Renal cortex interstitium (tissue), 15 donors: ENCODE data around the gene ZNF385B. TPM values are rescaled to one million over a fixed set of nuclear protein-coding genes. Genes with fewer than 3 reads are reported as not detected.
A peak's percentile ranks its signal among the peaks of the same experiment; 100 is the strongest.
"Not testable (repeated sequence)": the region's sequence is repeated elsewhere in the genome, so short reads cannot be mapped to it uniquely, and the experiment has no call there.

ENCODE experiments used
- DNase-seq, 11 donors: peaks; one replicate each; pipeline ENCODE4 v3.0.0-alpha.2; 2013; ENCODE audit warnings: low read depth in 9 of 11, low spot score in 4 of 11; ENCODE audit errors: extremely low read depth in 1 of 11
- long read RNA-seq, 16 experiments: transcript quantifications; one replicate each; lab custom pipeline, GENCODE V29; 2026
- polyA plus RNA-seq, 3 donors: library from polyadenylated mRNA; unstranded; fragments of 120-200 nt; gene quantifications; one replicate each; pipeline ENCODE4 v1.2.1, GENCODE V29; 2013; ENCODE audit not compliant: insufficient read length in 3 of 3

Gene ZNF385B
- polyA plus RNA-seq, result 10 to 100 TPM; 13.1 to 18.5 (median 13.6) TPM
- long read RNA-seq, donor 1, partial matches to known transcripts, result 6 of 6 reads
- long read RNA-seq, donor 1, other reads (novel, unspliced or antisense), result 0 of 6 reads
- long read RNA-seq, donor 2, result 0 reads
- long read RNA-seq, donor 3, partial matches to known transcripts, result 0 of 4 reads
- long read RNA-seq, donor 3, other reads (novel, unspliced or antisense), result 0 of 4 reads
- long read RNA-seq, donor 4, result 0 reads
- long read RNA-seq, donor 5, result 0 reads
- long read RNA-seq, donor 6, partial matches to known transcripts, result 7 of 8 reads
- long read RNA-seq, donor 6, other reads (novel, unspliced or antisense), result 0 of 8 reads
- long read RNA-seq, donor 7, result 0 reads
- long read RNA-seq, donor 8, partial matches to known transcripts, result 14 of 14 reads
- long read RNA-seq, donor 8, other reads (novel, unspliced or antisense), result 0 of 14 reads
- long read RNA-seq, donor 9, result 0 reads
- long read RNA-seq, donor 10, partial matches to known transcripts, result 0 of 2 reads
- long read RNA-seq, donor 10, other reads (novel, unspliced or antisense), result 0 of 2 reads
- long read RNA-seq, donor 11, result 0 reads
- long read RNA-seq, donor 12, result 0 reads
- long read RNA-seq, donor 13, partial matches to known transcripts, result 0 of 1 reads
- long read RNA-seq, donor 13, other reads (novel, unspliced or antisense), result 0 of 1 reads
- long read RNA-seq, donor 14, partial matches to known transcripts, result 0 of 2 reads
- long read RNA-seq, donor 14, other reads (novel, unspliced or antisense), result 0 of 2 reads
- long read RNA-seq, donor 15, partial matches to known transcripts, result 0 of 1 reads
- long read RNA-seq, donor 15, other reads (novel, unspliced or antisense), result 0 of 1 reads
- long read RNA-seq, donor 16, partial matches to known transcripts, result 0 of 2 reads
- long read RNA-seq, donor 16, other reads (novel, unspliced or antisense), result 0 of 2 reads

DNA sequence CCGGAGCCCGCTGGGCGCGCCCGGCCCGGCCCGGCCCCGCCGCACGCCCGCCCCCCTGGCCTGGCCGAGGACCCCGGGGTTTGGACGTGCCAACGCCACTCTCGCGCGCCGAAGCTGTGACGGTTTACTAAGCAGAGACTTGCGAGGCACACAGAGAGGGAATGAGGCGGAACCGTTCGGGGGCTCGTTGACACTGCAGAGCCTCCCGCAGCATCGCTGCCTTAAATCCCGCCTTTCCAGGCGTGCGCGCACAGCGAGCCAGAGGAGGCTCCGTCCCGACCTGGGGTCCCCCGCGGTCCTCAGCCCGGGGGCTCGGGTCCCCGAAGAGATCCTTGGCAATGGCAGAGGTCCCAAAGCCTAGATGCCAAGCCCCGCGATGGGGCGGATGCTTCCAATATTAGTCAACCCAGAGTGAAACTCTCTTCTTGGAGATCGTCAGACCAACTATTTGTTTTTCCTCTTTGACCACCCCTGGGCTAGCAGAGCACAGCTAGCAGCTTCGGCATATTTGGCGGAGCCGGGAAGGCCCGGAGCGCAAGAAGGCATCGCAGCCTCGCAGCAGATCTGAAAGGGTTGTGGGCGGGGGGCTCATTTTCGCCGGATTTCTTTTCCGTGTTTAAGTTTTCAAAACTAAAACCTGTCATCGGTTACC, at the start of gene ZNF385B:
TSS of gene ZNF385B (minus strand) at position 197 of the 652 bp plus-strand sequence.
- peak in 3 of 11 donors; percentile 20 to 30 (median 23) for DNase-seq

DNA sequence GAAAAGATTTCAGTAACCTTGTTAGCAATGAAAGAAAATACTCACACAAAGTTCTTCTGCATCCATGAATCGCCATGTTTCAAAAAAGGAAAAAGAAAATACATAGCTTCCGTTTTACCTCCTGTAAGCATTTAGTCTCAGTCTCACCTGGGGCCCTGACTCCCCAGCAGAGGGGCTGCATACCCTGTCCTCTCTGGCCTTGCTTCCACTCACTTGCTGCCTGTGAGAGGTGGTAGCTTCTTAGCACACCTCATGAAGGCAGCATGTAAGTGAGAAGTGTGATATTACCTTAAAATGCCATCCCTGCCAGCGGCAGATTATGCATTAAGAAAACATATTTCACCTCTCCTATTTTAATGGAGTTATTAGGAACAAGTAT, 49.3 kb upstream of the ZNF385B start:
- DNase-seq, result no peak

DNA sequence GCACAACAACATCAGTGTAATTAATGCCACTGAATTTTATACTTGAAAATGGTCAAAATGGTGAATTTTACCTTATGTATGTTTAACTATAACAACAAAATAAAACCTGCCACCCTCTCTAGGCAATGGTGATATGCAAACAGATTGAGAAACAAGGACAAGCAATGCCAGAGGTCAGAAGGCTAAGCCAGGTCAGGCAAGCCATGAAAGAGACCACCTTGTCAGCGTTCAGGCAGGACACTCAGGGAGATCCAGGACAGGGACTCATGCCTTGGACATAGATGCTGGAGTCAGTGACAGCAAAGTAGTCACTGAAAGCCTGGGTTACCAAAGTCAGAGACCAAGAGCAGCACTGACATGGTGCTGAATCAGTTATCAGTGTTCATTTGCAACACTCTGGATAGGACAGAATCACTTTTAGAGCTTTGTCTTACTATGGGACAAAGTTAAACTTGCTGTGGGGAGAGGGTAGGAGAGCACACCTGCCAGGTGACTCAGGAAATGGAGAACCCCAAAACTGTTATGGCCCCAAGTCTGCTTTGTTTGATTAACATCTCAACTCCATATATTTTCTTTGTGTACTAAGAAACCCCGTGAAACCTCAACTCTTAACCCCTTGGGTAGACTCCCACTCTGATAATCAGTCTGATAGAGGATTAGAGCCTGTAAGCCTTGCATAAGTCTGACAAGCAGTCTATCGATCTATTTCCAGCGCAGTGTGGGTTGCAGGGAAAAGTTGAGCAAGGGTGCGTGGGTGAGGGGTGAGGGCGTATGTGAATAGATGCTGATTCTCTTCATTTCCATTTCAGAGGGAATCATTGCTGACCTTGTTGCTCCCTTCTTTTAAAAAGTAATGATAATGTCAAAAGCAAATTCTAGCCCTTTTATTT, 48.7 kb upstream of the ZNF385B start:
- DNase-seq, result no peak

DNA sequence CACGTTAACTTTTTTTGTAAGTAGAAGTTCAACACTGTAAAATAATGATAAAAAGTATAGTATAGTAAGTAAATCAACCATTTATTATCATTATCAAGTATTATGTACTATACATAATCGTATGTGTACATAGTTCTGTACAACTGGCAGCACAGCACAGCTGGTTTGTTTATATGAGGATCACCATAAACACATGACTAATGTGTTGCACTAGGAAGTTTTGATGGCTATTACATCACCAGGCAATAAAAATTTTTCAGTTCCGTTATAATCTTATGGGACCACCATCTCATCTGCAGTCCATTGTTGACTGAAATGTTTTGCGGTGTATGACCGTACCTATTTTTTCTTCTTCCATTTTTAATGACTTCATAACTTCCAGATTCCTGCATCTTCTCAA, 39.2 kb upstream of the ZNF385B start:
- DNase-seq, result no peak

DNA sequence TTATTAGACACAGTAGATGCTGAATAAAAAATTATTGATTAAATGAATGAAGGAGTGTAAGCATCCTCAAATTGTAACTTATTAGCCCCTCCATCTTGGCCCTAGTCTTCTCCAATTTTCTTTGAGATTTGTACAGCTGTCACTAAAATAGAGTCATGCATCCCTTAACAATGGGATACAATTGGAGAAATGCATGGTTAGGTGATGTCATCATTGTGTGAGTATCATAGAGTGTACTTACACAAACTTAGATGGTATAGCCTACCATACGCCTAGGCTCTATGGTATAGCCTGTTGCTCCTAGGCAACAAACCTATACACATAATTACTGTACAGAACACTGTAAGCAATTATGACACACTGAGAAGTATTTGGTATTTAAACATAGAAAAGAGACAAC, 38.3 kb upstream of the ZNF385B start:
- DNase-seq, result no peak

DNA sequence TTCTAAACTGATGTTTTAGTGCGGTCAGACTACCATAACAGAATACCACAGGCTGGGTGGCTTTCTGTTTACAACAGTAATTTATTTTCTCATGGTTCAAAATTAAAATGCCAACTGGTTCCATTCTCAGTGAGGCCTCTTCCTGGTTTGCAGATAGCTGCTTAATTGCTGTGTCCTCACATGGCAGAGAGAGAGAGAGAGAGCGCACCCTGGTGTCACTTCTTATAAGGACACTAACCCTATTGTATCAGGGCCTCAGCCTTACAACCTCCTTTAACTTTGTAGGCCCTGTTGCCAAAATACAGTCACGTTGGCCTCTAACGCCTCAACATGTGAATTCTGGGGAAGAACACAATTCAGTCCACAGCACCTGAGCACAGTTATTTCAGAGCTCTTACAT, 37.5 kb upstream of the ZNF385B start:
- DNase-seq, result no peak

DNA sequence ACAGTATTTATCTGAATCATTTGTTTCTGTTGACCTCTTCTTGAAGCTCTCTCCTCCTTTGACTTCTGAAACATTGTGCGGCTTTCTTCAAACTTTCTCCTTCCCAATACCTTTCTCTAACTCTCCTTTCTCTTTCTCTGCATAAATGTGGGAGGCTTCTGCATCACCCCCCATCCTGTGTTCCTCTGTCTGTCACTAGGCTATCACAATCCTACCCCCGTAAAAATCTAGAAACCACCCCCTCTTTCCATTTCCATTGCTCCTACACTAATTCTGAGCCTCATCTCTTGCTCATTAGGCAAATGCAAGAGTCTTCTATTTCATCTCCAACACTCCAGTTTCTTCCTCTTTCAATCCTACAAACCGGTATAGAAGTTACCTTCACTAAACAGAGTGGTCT, 32.2 kb upstream of the ZNF385B start:
- DNase-seq, result no peak

DNA sequence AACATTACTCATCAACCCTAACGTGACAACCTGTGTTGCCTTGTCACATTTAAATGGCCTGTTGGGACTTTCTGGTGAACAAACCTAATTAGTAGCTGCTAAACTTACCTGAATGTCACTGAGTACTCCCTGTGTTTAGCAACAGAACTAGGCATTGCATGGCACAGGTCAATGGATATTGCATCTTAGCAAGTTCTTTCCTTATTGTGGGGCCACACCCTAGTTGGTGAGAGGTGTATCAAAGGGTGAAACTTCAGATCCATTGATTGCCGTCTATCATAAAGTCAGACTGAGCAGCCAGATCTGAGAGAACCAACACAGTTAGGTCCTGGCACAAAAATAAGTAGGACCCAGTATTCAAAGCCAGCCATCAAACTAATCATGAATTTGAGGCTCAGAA, 29.8 kb upstream of the ZNF385B start:
- no peak for DNase-seq

DNA sequence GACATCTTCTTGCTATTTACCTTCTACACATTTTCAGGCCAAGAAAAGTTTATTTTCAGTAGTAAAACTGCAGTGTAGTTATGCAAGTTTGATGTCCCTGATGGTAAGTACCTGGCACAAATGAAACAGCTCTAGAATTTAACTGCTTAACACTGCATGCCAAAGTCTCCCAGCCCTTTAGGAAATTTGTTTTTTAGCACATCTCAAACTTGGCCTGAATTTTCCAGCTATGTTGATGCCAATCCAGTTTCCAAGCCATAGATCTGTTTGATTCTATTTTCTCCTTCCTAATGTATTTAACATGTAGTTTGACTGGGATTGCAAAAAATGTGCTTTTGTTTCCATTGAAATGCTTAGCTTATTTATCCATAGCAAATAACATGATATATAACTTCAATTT, 29.3 kb upstream of the ZNF385B start:
- DNase-seq, result no peak

DNA sequence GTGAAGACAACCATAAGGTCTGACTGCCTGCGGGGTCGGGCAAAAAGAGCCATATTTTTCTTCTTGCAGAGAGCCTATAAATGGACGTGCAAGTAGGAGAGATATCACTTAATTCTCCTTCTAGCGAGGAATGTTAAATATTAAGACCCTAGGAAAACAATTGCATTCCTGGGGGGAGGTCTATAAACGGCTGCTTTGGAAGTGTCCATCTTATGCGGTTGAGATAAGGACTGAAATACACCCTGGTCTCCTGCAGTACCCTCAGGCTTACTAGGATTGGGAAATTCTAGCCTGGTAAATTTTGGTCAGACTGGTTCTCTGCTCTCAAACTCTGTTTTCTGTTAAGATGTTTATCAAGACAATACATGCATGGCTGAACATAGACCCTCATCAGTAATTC, 27.2 kb upstream of the ZNF385B start:
- DNase-seq, result not testable (repeated sequence)

DNA sequence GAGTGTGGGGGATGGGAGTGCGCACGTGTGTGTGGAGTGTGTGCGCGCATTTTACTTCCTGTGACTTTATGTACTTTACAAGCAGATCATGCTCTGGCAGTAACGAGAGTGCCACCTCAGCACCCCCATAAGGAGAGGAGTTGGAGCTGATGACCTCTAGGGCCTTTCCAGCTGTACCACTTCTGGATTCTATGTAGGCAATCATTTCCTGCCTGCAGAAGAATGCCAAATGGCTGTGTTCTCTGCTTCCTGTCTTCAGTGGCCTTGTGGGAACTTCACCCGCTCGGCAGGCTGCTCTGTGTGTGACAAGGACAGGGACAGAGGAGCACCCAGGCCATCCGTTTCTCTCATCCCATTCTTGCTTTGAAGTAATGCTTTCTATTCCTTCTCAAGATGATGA, 22.8 kb upstream of the ZNF385B start:
- no peak for DNase-seq

DNA sequence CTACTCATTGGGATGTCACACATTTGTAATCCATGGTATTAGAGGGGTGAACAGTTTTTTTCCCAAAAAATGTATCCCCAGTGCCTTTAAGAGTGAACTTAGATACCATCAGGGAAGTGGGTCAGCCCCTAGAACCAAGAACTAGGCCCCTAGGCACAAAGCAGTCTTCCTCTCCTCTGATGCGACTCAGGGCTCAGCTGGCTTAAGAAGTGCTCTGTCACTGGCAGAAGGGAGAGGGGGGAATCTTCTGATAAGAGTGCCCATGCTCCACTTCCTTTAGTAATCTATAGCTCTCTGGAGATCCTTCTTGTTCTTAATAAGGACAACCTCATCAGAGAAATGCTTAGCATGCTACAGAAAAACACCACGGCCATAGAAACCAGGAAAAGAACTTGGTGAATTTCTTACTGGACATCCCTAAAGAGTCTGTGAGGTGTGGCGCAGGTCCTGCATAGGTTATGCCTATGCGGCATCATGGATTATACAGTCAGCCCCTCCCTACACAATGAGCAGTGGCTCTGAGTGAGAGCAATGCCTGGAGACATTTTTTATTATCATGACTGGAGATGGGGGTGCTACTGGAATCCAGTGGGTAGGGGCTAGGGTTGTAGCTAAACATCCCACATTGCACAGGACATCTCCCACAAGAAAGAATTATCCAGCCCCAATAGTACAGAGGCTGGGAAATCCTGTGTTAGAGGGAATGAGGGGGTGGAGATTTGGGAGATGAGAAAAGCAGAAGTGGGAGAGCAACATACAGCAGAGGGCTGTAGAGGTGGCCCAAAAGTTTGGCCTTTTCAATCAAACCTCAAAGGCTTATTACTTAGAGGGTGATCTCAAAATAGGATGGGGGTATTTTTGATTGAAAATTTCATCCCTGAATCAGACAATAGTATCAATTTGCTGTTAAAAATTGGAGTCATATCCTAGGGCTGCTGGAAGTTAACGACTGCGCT, 21.7 kb upstream of the ZNF385B start:
- no peak for DNase-seq

DNA sequence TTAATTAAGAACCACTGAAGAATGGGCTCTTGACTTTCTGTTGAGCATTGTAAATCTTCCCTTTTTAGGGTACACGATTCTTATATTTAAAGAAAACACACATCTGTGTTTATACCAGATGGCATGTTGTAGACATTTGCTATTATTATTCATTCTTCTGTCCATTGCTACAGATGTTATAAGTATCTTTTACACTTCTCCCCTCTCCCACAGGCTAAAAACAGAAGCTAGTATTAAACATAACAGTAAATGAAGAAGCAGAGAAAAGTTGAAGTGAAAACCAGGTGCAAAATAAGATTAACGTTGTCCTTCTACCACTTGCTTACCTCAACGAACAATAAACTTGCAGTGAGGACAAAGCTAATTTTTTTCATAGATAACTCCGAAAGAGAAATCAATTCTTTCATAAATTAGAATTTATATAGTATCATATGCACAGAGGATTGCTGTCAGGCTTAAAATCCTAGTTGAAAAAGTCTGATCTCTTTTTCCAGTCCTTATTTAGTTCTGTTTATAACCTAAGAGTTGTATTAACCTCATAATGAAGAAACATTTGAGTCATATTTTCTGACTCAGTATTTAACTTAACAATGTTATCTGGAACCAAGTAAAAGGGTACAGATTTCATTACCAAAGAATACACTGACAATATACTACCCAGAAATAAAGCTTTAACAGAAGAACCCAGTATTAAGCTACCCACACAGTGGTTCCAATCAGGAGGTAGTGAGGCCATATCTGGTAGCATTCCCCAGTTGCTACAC, 16.4 kb upstream of the ZNF385B start:
- no peak for DNase-seq

DNA sequence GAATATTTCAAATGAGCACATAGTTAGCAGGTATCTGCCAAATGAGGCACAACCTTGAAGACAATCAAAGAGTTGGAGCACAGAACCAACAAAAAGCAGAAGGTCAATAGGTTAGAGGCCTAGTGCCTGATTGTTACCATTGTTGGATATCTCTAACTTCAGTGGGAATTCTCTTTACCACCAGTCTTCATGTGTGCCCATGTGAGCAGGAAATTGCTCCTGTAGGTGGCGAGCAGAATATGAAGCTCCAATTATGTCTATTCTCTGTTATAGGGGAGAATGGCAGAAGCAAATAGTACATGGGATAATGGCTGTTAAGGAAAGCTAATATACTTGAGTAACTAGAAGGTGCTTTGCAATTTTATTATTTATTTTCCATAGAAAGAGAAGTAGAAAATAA, 14.9 kb upstream of the ZNF385B start:
- DNase-seq, result no peak

DNA sequence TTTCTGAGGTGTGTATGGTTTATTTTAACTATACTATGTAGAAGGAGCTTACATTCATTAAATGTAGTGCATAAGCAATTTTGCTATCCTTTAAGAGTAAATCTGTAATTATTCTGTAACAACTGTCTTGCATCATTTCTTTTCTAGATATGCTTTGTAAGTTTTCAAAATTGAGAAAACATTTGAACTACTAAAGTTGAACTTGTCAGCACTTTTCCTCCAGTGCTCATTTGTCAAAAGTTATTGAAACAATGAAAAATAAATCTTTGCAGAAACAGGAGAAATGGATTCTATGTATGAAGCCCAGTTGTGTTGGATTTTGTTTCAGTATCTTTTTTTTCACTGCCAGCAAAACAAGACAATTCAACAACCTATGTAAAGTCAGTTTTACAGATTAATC, 14.5 kb upstream of the ZNF385B start:
- no peak for DNase-seq

DNA sequence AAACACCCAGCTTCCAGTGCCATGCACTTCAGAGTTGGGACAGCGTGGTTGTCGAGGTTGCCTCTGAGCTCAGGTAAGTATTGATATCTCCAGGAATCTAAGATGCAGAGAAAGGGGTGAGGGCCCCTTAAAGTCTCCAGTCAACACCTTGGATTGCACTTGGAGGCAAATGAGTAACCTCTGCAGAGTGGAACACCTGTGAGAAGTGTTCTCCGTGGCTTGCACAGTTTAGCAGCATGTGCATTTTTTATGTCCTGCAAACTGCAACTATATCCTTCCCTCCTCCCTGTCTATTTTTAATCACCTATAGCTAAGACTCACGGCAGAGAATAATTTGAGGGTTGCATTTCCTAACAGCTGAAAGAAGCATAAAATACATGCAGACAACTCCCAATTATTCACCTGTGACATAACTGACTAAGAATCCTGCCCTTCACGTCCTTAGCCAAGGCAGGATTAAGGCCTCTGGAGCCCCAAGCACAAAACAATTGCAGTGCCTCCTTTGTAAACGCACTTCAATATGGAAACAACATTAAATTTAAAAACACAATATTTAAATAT, 1.6 kb upstream of the ZNF385B start:
- DNase-seq, result no peak

DNA sequence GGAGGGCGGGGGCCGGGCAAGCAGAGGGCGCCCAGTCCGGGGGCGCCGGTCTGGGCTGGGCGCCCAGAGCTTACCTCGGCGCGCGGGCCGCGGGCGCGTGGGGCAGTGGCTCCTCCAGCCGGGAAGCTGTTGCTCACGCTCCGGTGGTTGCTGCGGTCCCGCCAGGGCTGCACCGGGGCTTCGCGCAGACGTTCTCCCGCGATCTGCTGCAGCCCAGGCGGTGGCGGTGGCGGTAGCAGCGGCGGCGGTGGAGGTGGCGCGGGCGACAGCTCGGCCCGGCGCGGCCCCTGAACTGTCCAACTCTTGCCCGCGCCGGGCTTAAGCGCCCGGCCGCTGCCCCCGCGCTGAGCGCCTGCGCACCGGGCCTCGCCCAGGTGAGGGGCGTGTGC, 391 bp downstream of the ZNF385B start:
- no peak for DNase-seq
